ENCODE measurements around the gene GXYLT1. TPM values are rescaled to one million over a fixed set of nuclear protein-coding genes. Genes with fewer than 3 reads are reported as not detected.

The GXYLT1 gene
- total RNA-seq, 1 experiment from 2014 or later: 9.0 TPM

GRCh38 chr12:42172441-42173210 is 28.0 kb upstream of the GXYLT1 start:
- Histone ChIP-seq H3K9me3 (ENCODE audit: control insufficient read depth in 1 of 2, insufficient read depth in 1 of 2, low read depth in 1 of 2, low read length in 2 of 2) (no peaks in the 10 kb centered on the region), H3K4me2 (ENCODE audit: low read length) (no peak overlapping the region), H3K36me3 (ENCODE audit: control insufficient read depth in 1 of 2, insufficient read depth in 2 of 2, low read length in 2 of 2) (no peaks in the 10 kb centered on the region), H3K9ac (ENCODE audit: low read length) (no peak overlapping the region), H3K27me3 (ENCODE audit: insufficient read depth, low read length) (no peaks in the 10 kb centered on the region), H3K4me3 (replicated peaks in 1 of 2; ENCODE audit: low read depth in 1 of 2, low read length in 2 of 2) (no peak overlapping the region), H4K20me1 (ENCODE audit: insufficient read depth) (no peaks in the 10 kb centered on the region), H3K27ac (ENCODE audit: low read depth, low read length) (no peak overlapping the region), H3K9me2 (ENCODE audit: insufficient read depth) (no peaks in the 10 kb centered on the region), H2AFZ (ENCODE audit: low read depth, low read length, poor library complexity, severe bottlenecking) (no peak overlapping the region), H3K4me1 (ENCODE audit: control insufficient read depth in 1 of 2, insufficient read depth in 2 of 2, low read length in 2 of 2) (no peaks in the 10 kb centered on the region), H3K79me2 (ENCODE audit: insufficient read depth, low read length) (no peaks in the 10 kb centered on the region)
- POLR2A ChIA-PET: no interaction called here
- RAD21 ChIA-PET (ENCODE audit: low non-redundant PET in 1 of 2, low total read pairs in 2 of 2, uncharacterized antibody in 2 of 2, unreplicated experiment in 2 of 2): no interaction called here
- DNase-seq (ENCODE audit: low read depth, low spot score) (no peak), ATAC-seq (no peak)
- intact Hi-C loops (cut with micrococcal nuclease): no loop called here
- CTCF ChIA-PET: no interaction called here
- BruUV-seq (replicated peaks): no TSS peak
- TF ChIP-seq SRF (IDR thresholded peaks at IDR 0.05; ENCODE audit: low read depth): no peak
- TF ChIP-seq MAX (IDR thresholded peaks at IDR 0.05): no peak
- no peak for TF ChIP-seq EZH2 (IDR thresholded peaks at IDR 0.05)
- TF ChIP-seq EGR1 (IDR thresholded peaks at IDR 0.05; ENCODE audit: low read depth): no peak
- TF ChIP-seq ELF1 (IDR thresholded peaks at IDR 0.05; ENCODE audit: borderline replicate concordance, low read depth): no peak

- Histone ChIP-seq H3K4me1 (ENCODE audit: control insufficient read depth in 1 of 2, insufficient read depth in 2 of 2, low read length in 2 of 2) (peaks cover 2 to 4% of the 10 kb centered on the region in 2 experiments), H3K9me2 (ENCODE audit: insufficient read depth) (no peaks in the 10 kb centered on the region), H3K79me2 (ENCODE audit: insufficient read depth, low read length) (no peaks in the 10 kb centered on the region), H3K4me3 (replicated peaks in 1 of 2; ENCODE audit: low read depth in 1 of 2, low read length in 2 of 2) (no peak overlapping the region), H4K20me1 (ENCODE audit: insufficient read depth) (no peaks in the 10 kb centered on the region), H3K9me3 (ENCODE audit: control insufficient read depth in 1 of 2, insufficient read depth in 1 of 2, low read depth in 1 of 2, low read length in 2 of 2) (no peaks in the 10 kb centered on the region), H3K9ac (ENCODE audit: low read length) (no peak overlapping the region), H3K27me3 (ENCODE audit: insufficient read depth, low read length) (no peaks in the 10 kb centered on the region), H3K36me3 (ENCODE audit: control insufficient read depth in 1 of 2, insufficient read depth in 2 of 2, low read length in 2 of 2) (no peaks in the 10 kb centered on the region), H3K27ac (ENCODE audit: low read depth, low read length) (no peak overlapping the region), H2AFZ (ENCODE audit: low read depth, low read length, poor library complexity, severe bottlenecking) (no peak overlapping the region), H3K4me2 (ENCODE audit: low read length) (no peak overlapping the region)
- POLR2A ChIA-PET: no interaction called here
- CTCF ChIA-PET: no interaction called here
- intact Hi-C loops (cut with micrococcal nuclease): no loop called here
- RAD21 ChIA-PET (ENCODE audit: low non-redundant PET in 1 of 2, low total read pairs in 2 of 2, uncharacterized antibody in 2 of 2, unreplicated experiment in 2 of 2): no interaction called here
- DNase-seq (ENCODE audit: low read depth, low spot score): no peak
- ATAC-seq: no peak
- TF ChIP-seq REST (IDR thresholded peaks at IDR 0.05; ENCODE audit: low read depth) (no peak), SRF (IDR thresholded peaks at IDR 0.05; ENCODE audit: low read depth) (no peak), CEBPB (IDR thresholded peaks at IDR 0.05; ENCODE audit: low read depth) (no peak), POLR2A (IDR thresholded peaks at IDR 0.05; ENCODE audit: borderline replicate concordance, extremely low read depth, insufficient read depth, insufficient read length) (no peak), YY1 (IDR thresholded peaks at IDR 0.05; ENCODE audit: extremely low read depth, insufficient replicate concordance, low read depth, low read length) (no peak), JUND (IDR thresholded peaks at IDR 0.05) (no peak), ELF1 (IDR thresholded peaks at IDR 0.05; ENCODE audit: borderline replicate concordance, low read depth) (no peak), SIN3A (IDR thresholded peaks at IDR 0.05; ENCODE audit: low read depth) (no peak), EZH2 (IDR thresholded peaks at IDR 0.05) (no peak), EZH2phosphoT487 (IDR thresholded peaks at IDR 0.05; ENCODE audit: borderline replicate concordance) (no peak), MAX (IDR thresholded peaks at IDR 0.05) (no peak), EGR1 (IDR thresholded peaks at IDR 0.05; ENCODE audit: low read depth) (no peak), ZFX (IDR thresholded peaks at IDR 0.05) (no peak), ZNF274 (IDR thresholded peaks at IDR 0.05; ENCODE audit: low read depth, low read length) (no peak)
- BruUV-seq (replicated peaks): no TSS peak
Observed at GRCh38 chr12:42167711-42168110, 23.0 kb upstream of the GXYLT1 start.

Measured in HCT116 (cell line).